OCI-LY3 (cell line): ENCODE data around the gene MRPS23.

Experiments used
- EZH2phosphoT487 ChIP-seq: fragments of 200-600 bp; shearing (Covaris generic); IDR thresholded peaks from 2 replicates; pipeline ENCODE4 v1.6.1; 2018; ENCODE audit warnings: antibody characterized with exemption, mixed run types, low read depth
- TF ChIP-seq, protein P1 (sequence below): fragments of 200-600, 300-600 bp; sonication (generic); IDR thresholded peaks from 2 replicates; pipeline ENCODE4 v1.5.1; 2014; ENCODE audit warnings: antibody characterized with exemption, low read length, low read depth

- TF ChIP-seq, protein P1, sequence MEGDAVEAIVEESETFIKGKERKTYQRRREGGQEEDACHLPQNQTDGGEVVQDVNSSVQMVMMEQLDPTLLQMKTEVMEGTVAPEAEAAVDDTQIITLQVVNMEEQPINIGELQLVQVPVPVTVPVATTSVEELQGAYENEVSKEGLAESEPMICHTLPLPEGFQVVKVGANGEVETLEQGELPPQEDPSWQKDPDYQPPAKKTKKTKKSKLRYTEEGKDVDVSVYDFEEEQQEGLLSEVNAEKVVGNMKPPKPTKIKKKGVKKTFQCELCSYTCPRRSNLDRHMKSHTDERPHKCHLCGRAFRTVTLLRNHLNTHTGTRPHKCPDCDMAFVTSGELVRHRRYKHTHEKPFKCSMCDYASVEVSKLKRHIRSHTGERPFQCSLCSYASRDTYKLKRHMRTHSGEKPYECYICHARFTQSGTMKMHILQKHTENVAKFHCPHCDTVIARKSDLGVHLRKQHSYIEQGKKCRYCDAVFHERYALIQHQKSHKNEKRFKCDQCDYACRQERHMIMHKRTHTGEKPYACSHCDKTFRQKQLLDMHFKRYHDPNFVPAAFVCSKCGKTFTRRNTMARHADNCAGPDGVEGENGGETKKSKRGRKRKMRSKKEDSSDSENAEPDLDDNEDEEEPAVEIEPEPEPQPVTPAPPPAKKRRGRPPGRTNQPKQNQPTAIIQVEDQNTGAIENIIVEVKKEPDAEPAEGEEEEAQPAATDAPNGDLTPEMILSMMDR: no peak
- TF ChIP-seq EZH2phosphoT487: no peak
These were observed at the start of gene MRPS23 for GRCh38 chr17:57849874-57850754.
